GM18520 (cell line): ENCODE data around the gene MIOS.

ENCODE experiments used
- ATAC-seq: cut with Tn5 transposase; IDR thresholded peaks from one replicate; pipeline ENCODE4 v1.9.1; 2021; ENCODE audit not compliant: unreplicated experiment

MIOS gene

GRCh38 chr7:7566651-7567611 lies at the start of gene MIOS:
MIOS (plus strand) TSS chr7:7566884; CDS start chr7:7572476, 5,592 bp downstream.
- peak; percentile 60 for ATAC-seq

GRCh38 chr7:7517754-7518153 lies 48.9 kb upstream of the MIOS start:
- ATAC-seq, result no peak

- no peak for ATAC-seq
Measured at GRCh38 chr7:7519056-7519455, 47.6 kb upstream of the MIOS start.

- no peak for ATAC-seq
Measured at GRCh38 chr7:7519528-7519927, 47.2 kb upstream of the MIOS start.

GRCh38 chr7:7521259-7521658 lies 45.4 kb upstream of the MIOS start:
- ATAC-seq, result no peak

GRCh38 chr7:7522421-7522820 lies 44.3 kb upstream of the MIOS start:
- ATAC-seq, result no peak

- ATAC-seq, result no peak
Measured at GRCh38 chr7:7524121-7524520, 42.6 kb upstream of the MIOS start.

GRCh38 chr7:7526006-7526405 lies 40.7 kb upstream of the MIOS start:
- ATAC-seq, result no peak

GRCh38 chr7:7527047-7527446 lies 39.6 kb upstream of the MIOS start:
- ATAC-seq, result no peak

- no peak for ATAC-seq
Measured at GRCh38 chr7:7529328-7529727, 37.4 kb upstream of the MIOS start.

GRCh38 chr7:7533831-7534430 lies 32.8 kb upstream of the MIOS start:
- ATAC-seq, result no peak

GRCh38 chr7:7535691-7536090 lies 31.0 kb upstream of the MIOS start, which contains the start of gene COL28A1:
COL28A1 (minus strand) TSS chr7:7535873; CDS start chr7:7532875, 2,998 bp downstream.
- ATAC-seq, result no peak

- no peak for ATAC-seq
Measured at GRCh38 chr7:7536396-7537019, 30.2 kb upstream of the MIOS start.

GRCh38 chr7:7537711-7538110 lies 29.0 kb upstream of the MIOS start:
- ATAC-seq, result no peak

GRCh38 chr7:7539152-7539551 lies 27.5 kb upstream of the MIOS start:
- ATAC-seq, result no peak

GRCh38 chr7:7539711-7540110 lies 27.0 kb upstream of the MIOS start:
- ATAC-seq, result no peak

- ATAC-seq, result no peak
Measured at GRCh38 chr7:7542251-7542835, 24.3 kb upstream of the MIOS start.

- no peak for ATAC-seq
Measured at GRCh38 chr7:7548407-7548806, 18.3 kb upstream of the MIOS start.

GRCh38 chr7:7550663-7551062 lies 16.0 kb upstream of the MIOS start:
- ATAC-seq, result no peak

GRCh38 chr7:7552199-7552598 lies 14.5 kb upstream of the MIOS start:
- ATAC-seq, result no peak

GRCh38 chr7:7553386-7553785 lies 13.3 kb upstream of the MIOS start:
- no peak for ATAC-seq
